GM19463 (cell line): ENCODE data around the gene DCTN2.
"Not testable (repeated sequence)": the region's sequence is repeated elsewhere in the genome, so short reads cannot be mapped to it uniquely, and the experiment has no call there.

ENCODE experiments used
- ATAC-seq: cut with Tn5 transposase; IDR thresholded peaks from one replicate; pipeline ENCODE4 v1.9.1; 2021; ENCODE audit warnings: mild to moderate bottlenecking, moderate library complexity; ENCODE audit not compliant: unreplicated experiment

Gene DCTN2

DNA sequence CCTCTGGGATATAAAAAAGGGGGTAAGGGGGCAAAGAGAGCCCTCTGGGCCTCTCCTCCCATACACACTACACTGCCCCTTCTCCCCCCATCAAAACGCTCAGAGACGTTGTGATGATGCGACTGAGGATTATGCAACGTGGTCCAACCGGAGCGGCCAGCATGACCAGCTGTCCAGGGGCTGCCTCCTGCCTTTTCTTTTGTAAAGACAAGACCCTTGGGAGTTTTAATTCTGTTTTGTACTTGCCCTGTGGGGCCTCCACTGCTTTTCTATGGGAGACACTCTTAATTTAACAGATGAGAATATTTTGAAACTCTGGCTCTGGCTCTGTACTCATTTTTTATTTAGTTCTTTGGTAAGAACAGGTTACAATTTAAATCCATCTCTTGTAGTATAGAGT is 17.2 kb downstream of the DCTN2 start:
- no peak for ATAC-seq

DNA sequence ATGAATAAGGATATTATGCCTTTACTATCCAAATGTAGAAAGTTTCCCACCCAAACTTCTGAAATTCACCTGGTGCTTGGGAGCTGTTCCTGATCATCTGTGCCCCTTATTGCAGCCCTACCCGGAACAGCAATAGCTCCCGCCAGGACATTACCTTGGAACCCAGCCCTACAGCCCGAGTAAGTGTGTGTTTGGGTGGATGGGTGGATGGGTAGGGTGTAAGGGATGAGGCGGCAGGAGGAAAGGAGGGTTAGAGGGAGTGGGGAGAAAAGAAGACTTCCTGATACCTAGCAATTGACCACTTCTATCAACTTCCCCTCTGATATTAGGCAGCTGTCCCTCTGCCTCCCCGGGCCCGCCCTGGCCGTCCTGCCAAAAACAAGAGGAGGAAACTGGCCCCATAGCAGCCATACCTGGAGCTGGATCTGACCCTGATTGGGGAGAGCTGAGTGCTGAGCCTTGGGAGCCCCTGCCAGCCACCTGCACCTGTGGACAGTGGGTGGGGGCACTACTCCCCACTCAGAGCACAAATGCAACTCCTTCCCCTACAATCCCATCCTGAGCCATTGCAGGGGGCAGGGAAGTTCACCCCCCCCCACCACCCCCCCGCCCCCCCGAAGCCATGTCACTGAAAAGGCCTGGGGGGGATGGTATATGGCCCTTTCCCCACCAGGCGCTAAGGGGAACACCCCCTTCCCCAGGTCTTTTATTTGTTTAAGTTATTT is 18.0 kb downstream of the DCTN2 start:
- no peak for ATAC-seq

DNA sequence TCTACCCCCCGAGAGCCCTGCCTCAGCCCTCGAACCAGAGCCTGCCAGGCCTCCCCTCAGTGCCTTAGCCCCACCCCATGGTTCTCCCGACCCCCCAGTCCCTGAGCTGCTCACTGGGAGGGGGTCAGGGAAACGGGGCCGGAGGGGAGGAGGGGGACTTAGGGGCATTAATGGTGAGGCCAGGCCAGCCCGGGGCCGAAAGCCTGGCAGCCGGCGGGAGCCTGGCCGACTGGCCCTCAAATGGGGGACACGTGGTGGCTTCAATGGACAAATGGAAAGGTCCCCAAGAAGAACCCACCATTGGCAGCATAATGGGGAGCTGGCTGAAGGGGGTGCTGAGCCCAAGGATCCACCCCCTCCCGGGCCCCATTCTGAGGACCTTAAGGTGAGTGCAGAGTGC is 18.8 kb downstream of the DCTN2 start:
- ATAC-seq, result no peak

DNA sequence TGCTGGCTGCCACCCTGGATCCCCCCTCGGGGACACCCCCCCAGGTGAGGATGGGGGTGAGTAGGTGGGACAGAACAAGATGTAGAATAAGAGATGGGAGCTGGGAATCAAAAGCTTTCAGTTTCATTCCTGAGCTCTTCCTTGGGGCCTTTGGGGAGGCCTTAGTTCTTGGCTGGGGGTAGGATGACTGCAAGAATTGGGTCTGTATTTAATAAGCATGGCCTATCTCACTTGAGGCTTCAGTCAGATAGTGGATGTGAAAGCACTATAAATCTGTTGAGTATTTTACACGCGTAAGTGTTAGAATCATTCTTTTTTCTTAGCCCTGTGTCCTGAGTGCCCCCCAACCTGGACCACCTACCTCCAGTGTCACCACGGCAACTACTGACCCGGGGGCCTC is 19.8 kb downstream of the DCTN2 start:
- ATAC-seq, result no peak

DNA sequence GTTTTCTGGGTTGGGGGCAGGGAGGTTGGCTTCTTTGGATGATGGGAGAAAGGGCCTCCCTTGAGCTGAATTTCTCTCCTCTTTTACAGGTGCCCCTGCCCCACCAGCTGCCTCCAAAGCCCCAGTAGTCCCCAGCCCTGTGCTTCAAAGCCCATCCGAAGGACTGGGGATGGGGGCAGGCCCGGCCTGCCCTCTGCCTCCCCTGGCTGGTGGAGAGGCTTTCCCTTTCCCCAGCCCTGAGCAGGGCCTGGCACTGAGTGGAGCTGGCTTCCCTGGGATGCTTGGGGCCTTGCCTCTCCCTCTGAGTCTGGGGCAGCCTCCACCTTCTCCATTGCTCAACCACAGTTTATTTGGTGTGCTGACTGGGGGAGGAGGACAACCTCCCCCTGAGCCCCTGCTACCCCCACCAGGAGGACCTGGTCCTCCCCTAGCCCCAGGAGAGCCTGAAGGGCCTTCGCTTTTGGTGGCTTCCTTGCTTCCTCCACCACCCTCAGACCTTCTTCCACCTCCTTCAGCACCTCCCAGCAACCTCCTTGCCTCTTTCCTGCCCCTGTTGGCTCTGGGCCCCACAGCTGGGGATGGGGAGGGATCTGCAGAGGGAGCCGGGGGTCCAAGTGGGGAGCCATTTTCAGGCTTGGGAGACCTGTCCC is 20.4 kb downstream of the DCTN2 start:
- ATAC-seq, result no peak

DNA sequence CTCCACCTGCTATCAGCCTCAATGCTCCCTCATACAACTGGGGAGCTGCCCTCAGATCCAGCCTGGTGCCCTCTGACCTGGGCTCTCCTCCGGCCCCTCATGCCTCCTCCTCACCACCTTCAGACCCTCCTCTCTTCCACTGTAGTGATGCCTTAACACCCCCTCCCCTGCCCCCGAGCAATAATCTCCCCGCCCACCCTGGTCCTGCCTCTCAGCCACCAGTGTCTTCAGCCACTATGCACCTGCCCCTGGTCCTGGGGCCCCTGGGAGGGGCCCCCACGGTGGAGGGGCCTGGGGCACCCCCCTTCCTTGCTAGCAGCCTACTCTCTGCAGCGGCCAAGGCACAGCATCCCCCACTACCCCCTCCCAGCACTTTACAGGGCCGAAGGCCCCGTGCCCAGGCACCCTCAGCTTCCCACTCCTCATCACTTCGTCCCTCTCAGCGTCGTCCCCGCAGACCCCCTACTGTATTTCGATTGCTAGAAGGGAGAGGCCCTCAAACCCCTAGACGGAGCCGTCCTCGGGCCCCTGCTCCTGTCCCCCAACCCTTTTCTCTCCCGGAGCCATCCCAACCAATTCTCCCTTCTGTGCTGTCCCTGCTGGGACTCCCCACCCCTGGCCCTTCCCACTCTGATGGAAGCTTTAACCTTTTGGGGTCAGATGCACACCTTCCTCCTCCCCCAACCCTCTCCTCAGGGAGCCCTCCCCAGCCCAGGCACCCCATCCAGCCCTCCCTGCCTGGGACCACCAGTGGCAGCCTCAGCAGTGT is 21.2 kb downstream of the DCTN2 start:
- no peak for ATAC-seq

DNA sequence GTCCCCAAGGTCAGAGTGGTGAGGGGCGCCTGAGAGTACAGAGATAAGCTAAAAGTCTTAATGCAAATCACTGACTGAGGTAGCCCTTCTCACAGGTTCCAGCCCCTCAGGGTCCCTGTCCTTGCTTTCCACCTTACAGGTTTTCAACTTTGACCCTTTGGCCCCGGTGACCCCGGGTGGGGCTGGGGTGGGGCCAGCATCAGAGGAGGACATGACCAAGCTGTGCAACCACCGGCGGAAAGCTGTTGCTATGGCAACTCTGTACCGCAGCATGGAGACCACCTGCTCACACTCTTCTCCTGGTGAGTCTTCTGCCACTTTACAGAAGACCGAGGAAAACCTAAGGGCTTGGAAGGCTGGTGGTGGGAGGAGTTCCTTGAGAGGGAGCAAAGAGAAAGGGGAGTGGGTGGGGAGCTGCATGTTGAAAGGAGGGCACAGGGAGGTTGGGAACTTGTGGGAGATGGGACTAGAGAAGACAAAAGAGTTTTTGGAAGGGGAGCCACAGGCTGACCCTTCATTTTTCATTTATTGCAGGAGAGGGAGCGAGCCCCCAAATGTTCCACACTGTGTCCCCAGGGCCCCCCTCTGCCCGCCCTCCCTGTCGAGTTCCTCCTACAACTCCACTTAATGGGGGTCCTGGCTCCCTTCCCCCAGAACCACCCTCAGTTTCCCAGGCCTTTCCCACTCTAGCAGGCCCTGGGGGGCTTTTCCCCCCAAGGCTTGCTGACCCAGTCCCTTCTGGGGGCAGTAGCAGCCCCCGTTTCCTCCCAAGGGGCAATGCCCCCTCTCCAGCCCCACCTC is 22.0 kb downstream of the DCTN2 start:
- no peak for ATAC-seq

DNA sequence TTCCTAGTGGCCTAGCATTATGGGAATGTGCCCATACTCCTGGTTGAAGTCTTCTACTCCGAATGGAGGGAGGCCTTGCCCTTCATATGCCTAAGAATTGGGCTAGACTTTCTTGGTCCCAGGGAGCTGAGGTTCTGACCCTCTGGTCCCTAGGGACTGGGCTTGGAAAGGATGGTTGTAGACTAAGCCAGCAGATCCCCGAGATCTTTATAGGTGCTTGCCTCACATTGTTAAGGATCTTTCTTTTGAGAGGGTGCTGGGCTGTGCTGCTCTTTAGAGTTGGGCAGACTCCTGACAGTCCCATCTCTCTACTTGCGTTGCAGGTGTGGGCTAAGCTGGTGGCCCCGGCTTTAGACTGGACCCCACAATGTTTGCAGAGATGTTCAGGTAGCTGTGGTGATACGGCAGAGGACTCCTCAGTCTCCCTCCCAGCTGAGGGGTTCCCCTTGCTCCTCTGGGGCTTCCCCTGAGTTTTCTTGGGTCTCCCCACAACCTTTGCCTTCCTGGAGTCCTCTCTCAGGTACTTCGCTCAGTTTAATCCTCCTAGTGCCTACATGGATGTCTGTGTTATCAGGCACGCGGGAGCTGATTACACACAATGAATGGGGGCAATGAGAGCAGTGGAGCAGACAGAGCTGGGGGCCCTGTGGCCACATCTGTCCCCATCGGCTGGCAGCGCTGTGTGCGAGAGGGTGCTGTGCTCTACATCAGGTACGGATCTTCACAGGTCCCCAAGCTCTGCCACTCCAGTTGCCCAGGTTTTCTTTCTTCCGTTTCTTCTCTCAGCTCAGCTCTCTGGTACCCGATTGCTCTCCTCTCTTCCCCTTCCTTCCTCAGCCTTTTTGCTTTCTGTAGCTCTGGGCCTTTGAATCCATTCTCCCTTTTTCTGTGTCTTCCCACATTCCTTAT is 23.0 kb downstream of the DCTN2 start:
- no peak for ATAC-seq

DNA sequence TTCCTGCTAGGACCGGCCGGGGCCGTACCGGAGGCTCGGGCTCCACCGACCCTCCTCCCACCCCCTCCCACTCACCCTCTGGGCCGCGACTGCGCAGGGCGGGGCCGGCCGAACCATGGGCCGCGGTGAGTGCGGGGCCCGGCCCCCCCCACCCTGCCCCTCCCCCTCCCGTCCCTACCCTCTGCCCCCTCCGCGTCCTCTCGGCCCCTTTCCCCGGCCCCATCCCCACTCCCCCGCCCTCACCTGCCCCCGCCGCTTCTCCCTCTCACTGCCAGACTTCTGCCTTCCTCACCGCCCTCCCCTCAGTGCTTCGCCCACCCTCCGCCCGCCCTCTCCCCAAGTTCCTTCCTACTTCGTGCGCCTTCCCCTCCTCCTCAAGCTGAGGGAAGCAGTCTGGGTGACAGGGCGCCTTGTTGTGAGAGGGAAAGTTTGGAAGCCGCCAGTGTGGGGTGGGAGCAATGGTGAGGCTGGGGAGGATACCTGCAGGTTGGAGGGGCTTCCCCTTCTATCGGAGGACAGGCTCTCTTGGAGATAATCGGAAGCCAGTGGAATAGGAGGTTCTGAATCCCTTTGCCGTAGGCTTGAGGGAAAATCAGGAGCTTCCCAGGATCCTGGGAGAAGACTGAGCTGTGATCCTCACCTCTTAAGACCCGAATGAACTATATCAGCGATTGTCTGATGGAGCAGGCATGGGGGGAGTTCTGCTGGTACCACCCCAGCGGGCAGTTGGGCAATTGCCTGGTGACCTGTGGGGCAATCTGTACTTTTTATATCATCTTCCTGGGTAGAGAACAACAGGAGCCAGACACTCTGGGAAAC is 23.9 kb downstream of the DCTN2 start:
- ATAC-seq, result no peak

DNA sequence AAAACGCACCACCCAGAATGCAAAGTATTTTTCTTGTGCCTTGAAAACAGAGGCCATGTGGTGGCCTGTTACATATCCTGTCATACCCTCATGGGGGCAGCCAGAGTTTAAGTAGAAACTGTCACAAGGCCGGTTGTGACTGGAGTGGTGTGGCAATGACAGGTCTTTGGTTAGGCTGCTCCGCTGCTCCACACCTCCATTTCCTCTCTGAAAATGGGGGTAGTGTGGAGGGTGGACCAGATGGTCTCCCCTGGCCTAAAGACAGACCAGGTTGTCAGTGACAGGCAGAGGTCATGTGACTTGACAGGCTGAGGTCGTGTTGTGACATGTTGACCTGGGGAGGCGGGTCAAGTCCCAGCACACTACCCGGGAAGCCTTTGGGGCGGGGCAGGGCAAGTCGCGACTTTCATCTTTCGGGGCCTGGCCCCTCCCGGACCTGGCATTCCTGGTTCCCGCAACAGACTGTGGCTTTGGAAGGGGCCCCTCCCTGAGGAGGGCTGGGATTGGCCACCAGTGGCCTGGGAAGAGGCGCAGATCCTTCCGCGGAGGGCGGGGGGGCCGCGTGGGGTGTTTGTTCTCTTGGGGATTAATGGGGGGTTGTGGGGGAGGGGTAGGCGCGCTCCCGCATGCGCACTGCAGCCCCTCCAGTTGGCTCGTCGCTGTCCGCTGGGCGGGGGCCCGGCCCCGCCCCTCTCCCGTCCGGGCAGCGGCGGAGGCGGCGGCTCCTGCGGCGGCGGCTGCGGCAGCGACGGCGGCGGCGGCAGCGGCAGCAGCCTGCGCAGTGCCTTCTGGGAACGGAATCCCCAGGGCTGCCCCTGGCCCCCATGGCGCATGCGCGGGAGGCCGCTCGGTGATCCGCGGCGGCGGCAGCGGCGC is 24.7 kb downstream of the DCTN2 start, which contains the start of gene MBD6:
MBD6 (plus strand) TSS at position 814 of the 876 bp plus-strand sequence. CDS start 1,480 bp downstream, outside the sequence.
- ATAC-seq, result peak; percentile 31

DNA sequence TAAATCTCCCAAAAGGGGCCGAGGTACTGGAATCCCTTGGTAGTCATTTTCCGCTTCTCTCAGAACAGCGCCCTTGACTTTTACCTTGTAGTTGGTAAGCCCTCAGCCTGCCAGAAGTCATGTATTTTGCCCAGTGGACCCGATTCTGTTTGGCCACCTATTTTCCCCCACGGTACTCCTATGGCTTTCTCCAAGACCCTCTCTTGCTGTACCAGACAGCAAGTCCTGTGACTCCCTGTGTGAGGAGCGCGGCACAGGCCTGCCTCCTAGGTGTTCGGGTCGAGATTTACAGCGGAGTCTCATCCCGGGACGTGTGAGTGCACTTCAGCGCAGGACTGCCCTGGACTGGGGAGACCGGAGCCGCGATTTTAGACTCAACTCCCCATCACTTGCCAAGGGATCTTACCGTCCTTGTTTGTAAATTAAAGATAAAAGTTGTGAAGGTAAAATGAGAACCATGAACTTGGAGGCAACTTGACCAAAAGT is 25.4 kb downstream of the DCTN2 start:
- no peak for ATAC-seq

DNA sequence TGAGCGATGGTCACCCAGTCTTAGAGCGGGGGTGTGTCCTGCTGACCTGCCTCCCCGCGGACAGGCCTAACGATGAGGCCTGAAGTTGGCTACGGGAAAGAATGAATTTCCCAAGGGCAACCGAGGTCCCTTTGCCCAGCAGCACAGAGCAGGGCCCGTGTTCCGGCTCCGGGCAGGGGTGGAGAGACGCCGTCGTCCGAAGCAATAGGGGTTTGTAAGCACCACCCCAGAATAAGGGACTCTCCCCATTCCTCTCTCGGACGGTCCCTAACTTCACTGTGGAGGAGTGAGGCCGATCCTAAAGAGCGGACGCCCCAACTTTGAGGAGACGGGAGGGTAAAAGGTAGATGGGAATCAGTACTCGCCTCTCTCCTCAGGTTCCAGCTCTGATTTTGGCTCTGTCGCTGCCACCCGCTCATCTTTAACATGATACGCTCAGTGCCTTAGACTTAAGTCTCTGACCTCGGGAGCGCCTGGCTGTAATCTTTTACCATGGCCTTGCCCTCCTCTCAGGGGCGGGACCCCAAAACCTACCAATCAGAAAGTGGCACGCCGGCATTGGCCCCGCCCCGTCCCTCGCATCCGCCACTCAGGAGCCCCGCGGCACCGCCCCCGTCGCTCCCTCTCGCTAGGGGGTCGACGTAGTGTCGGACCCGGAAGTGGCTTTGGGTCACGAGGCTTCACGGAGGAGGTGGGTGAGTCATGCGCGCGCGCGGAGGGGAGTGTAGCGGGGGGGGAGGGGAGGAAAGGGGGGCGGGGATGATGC is 26.8 kb downstream of the DCTN2 start, which contains the start of gene DDIT3:
DDIT3 (minus strand) TSS at position 462 of the 766 bp plus-strand sequence. CDS start 3,108 bp downstream, outside the sequence.
- ATAC-seq, result peak; percentile 72

DNA sequence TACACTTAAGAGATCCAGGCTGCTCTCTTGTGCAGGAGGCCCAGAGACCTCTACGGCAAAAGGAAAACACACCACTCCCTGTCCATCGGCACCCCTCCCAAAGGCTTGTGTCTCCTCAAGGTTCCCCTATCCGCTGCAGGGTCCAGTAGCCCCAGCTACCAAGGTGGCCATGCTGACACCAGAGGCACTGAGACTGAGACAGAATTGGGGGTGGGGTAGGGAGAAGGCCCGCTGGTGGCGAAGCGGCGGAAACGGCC is 27.3 kb downstream of the DCTN2 start:
- ATAC-seq, result peak; percentile 2

DNA sequence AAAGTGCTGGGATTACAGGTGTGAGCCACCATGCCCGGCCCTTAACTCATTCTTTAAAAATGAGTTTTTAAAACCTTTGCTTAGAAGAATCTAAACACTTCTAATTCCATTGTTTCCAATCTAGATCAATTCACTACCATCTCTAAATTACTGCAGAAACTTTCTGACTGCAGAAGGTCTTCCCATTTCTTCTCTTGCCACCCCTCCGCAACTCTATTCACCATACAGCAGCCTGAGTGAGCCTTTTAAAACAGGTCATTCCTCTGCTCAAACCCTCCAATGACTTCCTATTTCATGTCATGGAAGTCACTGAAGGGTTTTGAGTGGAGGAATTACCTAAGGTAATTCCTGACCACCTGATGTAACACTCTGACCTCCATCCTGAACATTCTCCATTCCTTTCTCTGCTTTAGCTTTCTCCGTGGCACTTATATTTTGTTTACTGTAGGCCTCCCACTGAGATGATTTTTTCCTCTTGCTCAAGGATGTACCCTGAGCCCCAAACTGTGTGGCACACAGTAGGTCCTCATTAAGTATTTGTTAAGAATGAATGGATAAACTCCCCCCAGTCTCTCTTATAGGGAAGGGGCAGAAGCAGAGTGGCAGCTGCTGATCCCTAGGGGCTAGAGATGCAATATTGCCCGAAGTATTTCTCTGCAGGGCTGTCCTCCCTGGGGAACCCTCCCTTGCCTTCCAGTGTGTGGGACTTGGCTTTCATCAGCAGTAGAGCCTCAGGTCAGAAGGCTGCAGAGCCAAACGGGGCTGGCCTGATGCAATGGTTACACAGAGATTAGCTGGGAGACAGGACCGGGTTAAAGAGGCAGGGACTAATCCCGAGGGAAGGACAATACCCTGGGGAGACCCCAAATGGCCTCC is 27.8 kb downstream of the DCTN2 start:
- ATAC-seq, result no peak

DNA sequence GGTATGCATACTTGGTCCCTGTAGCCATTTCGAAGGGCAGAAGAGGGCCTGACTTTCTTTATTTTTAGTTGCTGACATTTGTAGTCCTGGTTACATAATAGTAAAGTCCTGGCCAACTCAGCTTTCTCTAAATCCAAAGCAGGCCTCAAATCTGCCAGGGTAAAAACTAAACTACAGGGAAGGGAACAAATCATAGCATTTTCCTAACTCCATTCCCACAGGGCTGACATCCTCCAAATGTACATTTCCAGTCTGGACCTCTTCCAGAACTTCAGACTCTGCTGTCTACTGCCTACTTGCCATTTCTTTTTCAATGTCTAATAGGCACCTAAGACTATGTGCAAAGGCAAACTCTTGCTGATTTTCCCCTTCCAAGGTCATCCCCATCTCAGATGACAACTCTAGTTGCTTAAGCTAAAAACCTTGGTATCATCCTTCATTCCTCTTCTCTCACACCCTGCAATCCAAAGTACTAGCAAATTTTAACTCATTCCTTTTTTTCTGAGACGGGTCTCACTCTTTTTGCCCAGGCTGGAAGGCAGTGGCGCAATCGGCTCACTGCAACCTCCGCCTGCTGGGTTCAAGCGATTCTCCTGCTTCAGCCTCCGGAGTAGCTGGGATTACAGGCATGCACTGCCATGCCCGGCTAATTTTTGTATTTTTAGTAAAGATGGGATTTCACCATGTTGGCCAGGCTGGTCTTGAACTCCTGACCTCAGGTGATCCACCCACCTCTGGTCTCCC is 28.6 kb downstream of the DCTN2 start:
- ATAC-seq, result no peak

DNA sequence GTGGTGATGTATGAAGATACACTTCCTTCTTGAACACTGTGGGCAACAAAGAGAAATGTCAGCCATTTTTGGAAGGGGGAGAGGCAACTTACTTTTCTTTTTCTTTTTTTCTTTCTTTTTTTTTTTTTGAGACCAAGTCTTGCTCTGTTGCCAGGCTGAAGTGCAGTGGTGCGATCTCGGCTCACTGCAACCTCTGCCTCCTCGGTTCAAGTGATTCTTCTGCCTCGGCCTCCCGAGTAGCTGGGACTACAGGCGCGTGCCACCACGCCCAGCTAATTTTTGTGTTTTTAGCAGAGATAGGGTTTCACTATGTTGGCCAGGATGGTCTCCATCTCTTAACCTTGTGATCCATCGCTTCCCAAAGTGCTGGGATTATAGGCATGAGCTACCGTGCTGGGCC is 29.3 kb downstream of the DCTN2 start:
- ATAC-seq, result not testable (repeated sequence)
